Thoracic aorta (tissue), 2 donors: ENCODE data around the gene DACH1. TPM values are rescaled to one million over a fixed set of nuclear protein-coding genes. Genes with fewer than 3 reads are reported as not detected.

Experiments used
- ATAC-seq: fragments of 150-250 bp; one replicate; pipeline ENCODE4 v1.8.0; 2017; ENCODE audit warnings: low read depth; ENCODE audit not compliant: insufficient number of reproducible peaks, low FRiP score
- DNase-seq: peaks from one replicate; pipeline ENCODE4 v3.0.0-alpha.2; 2020; ENCODE audit warnings: low spot score
- H3K27ac ChIP-seq, 2 donors: fragments of 200-600 bp; sonication (generic); 1 replicate in 1 of 2; 2 replicates in 1 of 2; pipeline ENCODE4 v1.5.1; 2016; ENCODE audit warnings: mild to moderate bottlenecking in 2 of 2, moderate library complexity in 2 of 2
- H3K27me3 ChIP-seq: fragments of 200-600 bp; sonication (generic); replicated peaks from 2 replicates; pipeline ENCODE4 v1.6.0; 2016; ENCODE audit warnings: mild to moderate bottlenecking; ENCODE audit not compliant: insufficient read depth
- H3K36me3 ChIP-seq: fragments of 200-600 bp; sonication (generic); one replicate; pipeline ENCODE4 v1.5.1; 2016
- H3K4me1 ChIP-seq, 2 donors: fragments of 200-600 bp; sonication (generic); 1 replicate in 1 of 2; 2 replicates in 1 of 2; pipeline versions ENCODE4 v1.5.1 to v1.6.0; 2016; ENCODE audit warnings: low read depth in 2 of 2, mild to moderate bottlenecking in 1 of 2; ENCODE audit not compliant: control insufficient read depth in 1 of 2
- H3K4me3 ChIP-seq: fragments of 200-600 bp; sonication (generic); 2 replicates; pipeline ENCODE4 v1.5.1; 2016; ENCODE audit warnings: mild to moderate bottlenecking
- H3K9me3 ChIP-seq: fragments of 200-600 bp; sonication (generic); 2 replicates; pipeline ENCODE4 v1.5.1; 2016
- total RNA-seq, 2 donors: library from RNA; depleted of rRNA; stranded (reverse); fragments of >200 nt; gene quantifications; one replicate each; pipeline versions ENCODE4 v1.1.0 to v1.2.3, GENCODE V29; 2016
- TF ChIP-seq, protein P1 (sequence below): fragments of 200-600 bp; sonication (generic); IDR thresholded peaks from one replicate; pipeline ENCODE4 v1.5.1; 2019; ENCODE audit warnings: antibody characterized with exemption

DACH1 gene
- total RNA-seq, 2 donors from 2014 or later, result 0.14 to 1.3 TPM

DNA sequence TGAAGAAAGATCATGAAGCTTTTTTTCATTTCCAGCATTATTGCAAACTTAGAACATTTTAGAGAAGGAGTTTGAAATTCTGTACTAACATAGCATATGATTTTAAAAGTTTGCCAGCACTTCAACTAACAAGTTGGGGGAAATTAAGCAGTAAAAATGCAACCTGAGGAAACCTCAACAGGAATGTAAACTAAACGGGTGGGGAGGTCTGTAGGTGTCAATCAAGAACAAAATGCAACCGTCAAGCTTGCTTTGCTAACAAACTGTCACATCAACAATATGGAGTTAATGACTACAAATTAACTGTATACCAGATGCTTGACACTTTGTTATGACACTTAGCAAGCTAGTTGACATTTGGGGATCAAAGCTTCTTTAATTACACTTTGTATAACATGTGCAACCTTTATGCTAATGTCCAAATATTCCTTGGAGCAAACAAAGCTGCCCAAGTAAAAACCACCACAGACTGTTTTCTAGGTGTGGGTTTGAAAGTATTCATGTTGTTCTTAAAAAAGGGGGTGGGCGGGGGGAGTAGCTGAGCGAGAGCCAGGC, 52.1 kb downstream of the DACH1 start:
- TF ChIP-seq, protein P1, sequence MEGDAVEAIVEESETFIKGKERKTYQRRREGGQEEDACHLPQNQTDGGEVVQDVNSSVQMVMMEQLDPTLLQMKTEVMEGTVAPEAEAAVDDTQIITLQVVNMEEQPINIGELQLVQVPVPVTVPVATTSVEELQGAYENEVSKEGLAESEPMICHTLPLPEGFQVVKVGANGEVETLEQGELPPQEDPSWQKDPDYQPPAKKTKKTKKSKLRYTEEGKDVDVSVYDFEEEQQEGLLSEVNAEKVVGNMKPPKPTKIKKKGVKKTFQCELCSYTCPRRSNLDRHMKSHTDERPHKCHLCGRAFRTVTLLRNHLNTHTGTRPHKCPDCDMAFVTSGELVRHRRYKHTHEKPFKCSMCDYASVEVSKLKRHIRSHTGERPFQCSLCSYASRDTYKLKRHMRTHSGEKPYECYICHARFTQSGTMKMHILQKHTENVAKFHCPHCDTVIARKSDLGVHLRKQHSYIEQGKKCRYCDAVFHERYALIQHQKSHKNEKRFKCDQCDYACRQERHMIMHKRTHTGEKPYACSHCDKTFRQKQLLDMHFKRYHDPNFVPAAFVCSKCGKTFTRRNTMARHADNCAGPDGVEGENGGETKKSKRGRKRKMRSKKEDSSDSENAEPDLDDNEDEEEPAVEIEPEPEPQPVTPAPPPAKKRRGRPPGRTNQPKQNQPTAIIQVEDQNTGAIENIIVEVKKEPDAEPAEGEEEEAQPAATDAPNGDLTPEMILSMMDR, result no peak
- no peak for DNase-seq
- no peaks in the 10 kb centered on the region for H3K36me3 ChIP-seq
- H3K4me3 ChIP-seq, result no peak overlapping the region
- ATAC-seq, result no peak
- no peak overlapping the region for H3K27ac ChIP-seq
- no peaks in the 10 kb centered on the region for H3K9me3 ChIP-seq
- H3K27me3 ChIP-seq, result no peaks in the 10 kb centered on the region
- H3K4me1 ChIP-seq, result no peaks in the 10 kb centered on the region

DNA sequence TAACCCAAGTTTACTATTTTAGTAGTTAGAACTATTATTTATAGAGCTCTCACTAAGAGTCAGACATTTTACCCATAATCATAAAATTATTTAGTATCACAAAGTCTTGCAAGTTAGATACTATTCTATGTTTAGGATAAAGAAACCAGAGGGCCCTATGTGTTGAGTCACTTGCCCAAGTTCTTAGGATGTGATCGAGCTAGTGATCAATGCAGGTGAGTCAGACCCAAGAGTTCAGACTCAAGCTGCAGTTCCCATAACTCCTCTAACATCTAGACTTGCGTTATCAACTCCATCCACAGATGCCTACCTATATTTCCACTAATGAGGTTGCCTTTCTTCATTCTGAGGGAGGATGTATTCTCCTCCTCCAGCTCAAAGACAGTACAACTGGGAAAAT, 53.8 kb downstream of the DACH1 start:
- ATAC-seq (no peak), DNase-seq (no peak)
- no peaks in the 10 kb centered on the region for H3K27me3 ChIP-seq
- TF ChIP-seq, protein P1, result no peak
- H3K9me3 ChIP-seq, result no peaks in the 10 kb centered on the region
- no peak overlapping the region for H3K27ac ChIP-seq
- no peaks in the 10 kb centered on the region for H3K36me3 ChIP-seq
- no peaks in the 10 kb centered on the region for H3K4me1 ChIP-seq
- H3K4me3 ChIP-seq, result no peak overlapping the region

DNA sequence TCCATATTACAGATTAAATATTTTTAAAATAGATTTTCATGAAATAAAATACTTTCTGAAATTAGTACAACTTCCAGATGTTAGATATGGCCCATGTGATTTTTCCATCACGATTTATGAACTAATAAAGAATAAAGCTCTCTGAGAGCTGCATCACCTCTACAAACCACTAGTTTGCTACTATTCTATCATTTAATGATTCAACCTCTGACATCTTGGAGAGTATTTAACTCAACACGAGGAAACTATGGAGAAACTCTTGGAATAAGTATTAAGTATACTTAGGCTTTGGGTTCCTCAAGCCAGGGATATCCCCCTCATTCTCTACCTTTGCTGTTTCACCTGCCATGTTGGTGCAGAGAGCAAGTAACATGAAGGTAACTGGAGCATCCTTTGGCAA, 55.7 kb downstream of the DACH1 start:
- Histone ChIP-seq H3K4me1 (no peaks in the 10 kb centered on the region), H3K36me3 (no peaks in the 10 kb centered on the region), H3K9me3 (no peaks in the 10 kb centered on the region), H3K27ac (no peak overlapping the region), H3K27me3 (no peaks in the 10 kb centered on the region), H3K4me3 (no peak overlapping the region)
- no peak for DNase-seq
- TF ChIP-seq, protein P1, result no peak
- ATAC-seq, result no peak

DNA sequence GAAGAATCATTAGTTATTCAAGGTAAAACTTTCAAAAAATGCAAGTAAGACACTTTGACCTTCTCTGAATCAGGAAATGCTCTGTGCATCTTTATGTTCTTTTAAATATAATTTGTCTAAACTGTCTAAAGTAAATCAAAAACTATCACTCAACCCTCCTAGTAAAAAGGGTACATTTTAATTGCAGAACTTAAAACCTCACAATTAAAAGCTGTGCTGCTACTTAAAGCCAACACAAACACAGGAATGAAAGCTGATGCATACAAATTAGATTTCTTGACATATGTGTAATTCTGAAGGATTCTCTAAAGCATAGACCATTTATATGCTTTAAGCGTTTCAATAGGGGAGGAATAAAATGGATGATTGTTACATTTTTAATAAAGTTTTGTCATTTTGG, 58.3 kb downstream of the DACH1 start:
- ATAC-seq (no peak), DNase-seq (no peak)
- H3K27ac ChIP-seq, result no peak overlapping the region
- H3K9me3 ChIP-seq, result no peaks in the 10 kb centered on the region
- H3K4me1 ChIP-seq, result no peaks in the 10 kb centered on the region
- H3K4me3 ChIP-seq, result no peak overlapping the region
- TF ChIP-seq, protein P1, result no peak
- H3K27me3 ChIP-seq, result no peaks in the 10 kb centered on the region
- H3K36me3 ChIP-seq, result no peaks in the 10 kb centered on the region

DNA sequence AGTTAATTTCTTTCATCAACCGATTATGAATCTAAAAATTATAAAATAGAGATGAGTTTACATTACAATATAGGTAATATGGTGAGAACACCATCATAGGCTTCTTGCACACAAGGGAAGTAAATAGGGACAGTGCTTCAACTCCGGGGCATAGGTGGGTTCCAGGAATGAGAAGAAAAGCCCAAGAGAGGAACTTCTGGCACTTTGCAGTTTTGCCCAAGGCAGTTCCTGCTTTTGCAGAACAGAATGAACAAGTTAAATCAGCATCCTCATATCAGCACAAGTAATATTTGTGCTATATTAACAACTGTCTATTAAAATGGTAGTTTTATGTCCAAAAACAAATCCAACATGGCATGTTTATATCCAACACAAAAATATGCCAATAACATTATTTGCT, 60.1 kb downstream of the DACH1 start:
- TF ChIP-seq, protein P1, result no peak
- Histone ChIP-seq H3K4me3 (no peak overlapping the region), H3K27ac (no peak overlapping the region), H3K9me3 (no peaks in the 10 kb centered on the region), H3K36me3 (no peaks in the 10 kb centered on the region), H3K4me1 (no peaks in the 10 kb centered on the region), H3K27me3 (no peaks in the 10 kb centered on the region)
- no peak for DNase-seq
- no peak for ATAC-seq
